ENCODE measurements around the gene FYB2. TPM values are rescaled to one million over a fixed set of nuclear protein-coding genes. Genes with fewer than 3 reads are reported as not detected.

FYB2 gene
- total RNA-seq, 1 experiment from 2014 or later: 0.15 TPM

- no peak for TF ChIP-seq USF1 (CRISPR knock-in tag; IDR thresholded peaks at IDR 0.05)
Observed at GRCh38 chr1:56771717-56772116, 47.5 kb downstream of the FYB2 start (continued).

- Mint-ChIP-seq H3K4me3 (no peak overlapping the region), H3K36me3 (no peaks in the 10 kb centered on the region), H3K9me3 (no peaks in the 10 kb centered on the region), H3K27ac (no peak overlapping the region), H3K4me1 (no peaks in the 10 kb centered on the region), H3K27me3 (ENCODE audit: low read depth) (no peaks in the 10 kb centered on the region)
- CTCF ChIA-PET: interaction anchor here (0.7 to 1.3 kb wide), 4 partner anchors 17 to 62 kb away, joined by 3 to 14 read pairs (median 7); partner anchors contain the start of gene FYB2
- no peak for TF ChIP-seq ZNF671 (CRISPR knock-in tag; IDR thresholded peaks at IDR 0.05)
- TF ChIP-seq NFATC4 (CRISPR knock-in tag; IDR thresholded peaks at IDR 0.05): no peak
- no peak for TF ChIP-seq TEAD4 (CRISPR knock-in tag; IDR thresholded peaks at IDR 0.05)
- TF ChIP-seq NR2C2 (CRISPR knock-in tag; IDR thresholded peaks at IDR 0.05): no peak
- no peak for TF ChIP-seq SOX15 (CRISPR knock-in tag; IDR thresholded peaks at IDR 0.05)
- no peak for TF ChIP-seq ERG (CRISPR knock-in tag; IDR thresholded peaks at IDR 0.05)
- TF ChIP-seq CREB1 (CRISPR knock-in tag; IDR thresholded peaks at IDR 0.05): no peak
- no peak for TF ChIP-seq GABPB1 (CRISPR knock-in tag; IDR thresholded peaks at IDR 0.05)
- TF ChIP-seq TEAD1 (CRISPR knock-in tag; IDR thresholded peaks at IDR 0.05): no peak
- TF ChIP-seq EMX1 (CRISPR knock-in tag; IDR thresholded peaks at IDR 0.05): no peak
- TF ChIP-seq HMGXB4 (CRISPR knock-in tag; IDR thresholded peaks at IDR 0.05): no peak
- POLR2A ChIA-PET: no interaction called here
- DNase-seq (ENCODE audit: low spot score) (no peak), ATAC-seq (no peak)
Observed at GRCh38 chr1:56758794-56759193, 60.4 kb downstream of the FYB2 start.

- peak; percentile 45 for DNase-seq (ENCODE audit: low spot score)
- POLR2A ChIA-PET: no interaction called here
- no peaks in the 10 kb centered on the region for H3K36me3 Mint-ChIP-seq
- no peak for TF ChIP-seq HMGA2 (CRISPR knock-in tag; IDR thresholded peaks at IDR 0.05)
- TF ChIP-seq CREM (CRISPR knock-in tag; IDR thresholded peaks at IDR 0.05): no peak
- no peak for TF ChIP-seq TCF7 (CRISPR knock-in tag; IDR thresholded peaks at IDR 0.05; ENCODE audit: low read depth)
- no peak for TF ChIP-seq RORB (CRISPR knock-in tag; IDR thresholded peaks at IDR 0.05)
- no peak for TF ChIP-seq TEAD4 (CRISPR knock-in tag; IDR thresholded peaks at IDR 0.05)
- TF ChIP-seq ATF3 (CRISPR knock-in tag; conservative IDR thresholded peaks at IDR 0.05): no peak
- TF ChIP-seq ATF1 (CRISPR knock-in tag; IDR thresholded peaks at IDR 0.05): no peak
- TF ChIP-seq CDX4 (CRISPR knock-in tag; IDR thresholded peaks at IDR 0.05; ENCODE audit: borderline replicate concordance): no peak
- TF ChIP-seq RELA (CRISPR knock-in tag; IDR thresholded peaks at IDR 0.05; ENCODE audit: borderline replicate concordance): no peak
- TF ChIP-seq ETV6 (CRISPR knock-in tag; IDR thresholded peaks at IDR 0.05): no peak
- no peak for TF ChIP-seq NR2C2 (CRISPR knock-in tag; IDR thresholded peaks at IDR 0.05)
- TF ChIP-seq STAT6 (CRISPR knock-in tag; conservative IDR thresholded peaks at IDR 0.05; ENCODE audit: low read depth): no peak
- peak; percentile 98 for ATAC-seq
- CTCF ChIA-PET: interaction anchor here (0.7 to 1.3 kb wide), 4 partner anchors 16 to 62 kb away, joined by 3 to 14 read pairs (median 7); partner anchors contain the start of gene FYB2
- H3K4me3 Mint-ChIP-seq: no peak overlapping the region
- no peaks in the 10 kb centered on the region for H3K9me3 Mint-ChIP-seq
- no peaks in the 10 kb centered on the region for H3K4me1 Mint-ChIP-seq
- H3K27ac Mint-ChIP-seq: no peak overlapping the region
- no peaks in the 10 kb centered on the region for H3K27me3 Mint-ChIP-seq (ENCODE audit: low read depth)
Observed at GRCh38 chr1:56758135-56758534, 61.1 kb downstream of the FYB2 start.
